Measurements from ENCODE around the gene WNT2B. TPM values are rescaled to one million over a fixed set of nuclear protein-coding genes. Genes with fewer than 3 reads are reported as not detected.

WNT2B gene
- polyA plus RNA-seq, 1 of the 3 experiments (the other 2 are of a cell fraction) = 4.3 TPM

- Histone ChIP-seq H3K9ac (no peak overlapping the region), H3K4me3 (ENCODE audit: low read depth in 2 of 2, low read length in 1 of 2) (no peak overlapping the region), H3K79me2 (ENCODE audit: insufficient read depth) (no peaks in the 10 kb centered on the region), H3K4me1 (ENCODE audit: control insufficient read depth in 1 of 2, insufficient read depth in 2 of 2, low read depth in 1 of 2, low read length in 1 of 2) (peaks cover 0 to 48% of the 10 kb centered on the region in 2 experiments; a peak in 3 of 4 replicates), H3K36me3 (replicated peaks in 1 of 2; ENCODE audit: control insufficient read depth in 1 of 2, insufficient read depth in 2 of 2, low read length in 1 of 2) (peaks cover 3 to 14% of the 10 kb centered on the region in 2 experiments), H4K20me1 (ENCODE audit: insufficient read depth) (no peaks in the 10 kb centered on the region), H3F3A (replicated peaks; ENCODE audit: insufficient read depth) (peaks cover 19% of the 10 kb centered on the region), H3K27ac (ENCODE audit: low read depth in 2 of 2, low read length in 1 of 2) (no peak overlapping the region), H3K9me3 (no peaks in the 10 kb centered on the region), H3K4me2 (no peak overlapping the region), H3K9me2 (no peaks in the 10 kb centered on the region), H3K27me3 (ENCODE audit: insufficient read depth) (no peaks in the 10 kb centered on the region), H2AFZ (ENCODE audit: low read depth) (no peak overlapping the region)
- ChIA-PET POLR2A (no interaction called here), CTCF (interaction anchor here (0.7 to 1.6 kb wide), 4 partner anchors 9 to 16 kb away, joined by 3 to 7 read pairs (median 3); no protein-coding TSS in a partner anchor)
- TF ChIP-seq GABPA (IDR thresholded peaks at IDR 0.05; ENCODE audit: low read depth) (no peak), FOXM1 (IDR thresholded peaks at IDR 0.05; ENCODE audit: low read depth) (no peak), GATA2 (CRISPR knock-in tag; IDR thresholded peaks at IDR 0.05) (no peak), ELF1 (IDR thresholded peaks at IDR 0.05) (no peak), MEF2A (IDR thresholded peaks at IDR 0.05; ENCODE audit: borderline replicate concordance, low read depth) (no peak), JUND (IDR thresholded peaks at IDR 0.05) (no peak), NFIC (IDR thresholded peaks at IDR 0.05; ENCODE audit: borderline replicate concordance) (no peak)
- no peak for DNase-seq
Measured at GRCh38 chr1:112530832-112531231, 22.1 kb downstream of the WNT2B start.

DNA sequence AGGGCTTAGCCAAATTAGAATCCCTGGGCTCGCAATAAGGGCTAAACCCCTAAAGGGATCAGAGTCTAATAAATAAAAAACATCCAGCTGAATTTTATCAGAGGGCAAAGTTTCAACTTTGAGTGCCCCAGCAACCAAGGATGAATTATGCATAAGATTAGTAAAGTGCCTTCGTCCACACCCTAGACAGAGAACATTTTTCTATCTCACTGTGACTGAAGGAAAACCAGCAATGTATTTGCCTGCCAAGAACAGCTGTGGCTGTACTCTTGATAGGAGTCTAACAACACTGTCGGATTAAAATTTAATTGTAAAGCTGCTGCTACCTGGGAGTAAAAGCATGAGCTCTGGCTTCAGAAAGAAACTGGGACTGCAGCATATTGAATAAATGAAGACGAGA is 23.3 kb downstream of the WNT2B start:
- Histone ChIP-seq H3K79me2 (ENCODE audit: insufficient read depth) (no peaks in the 10 kb centered on the region), H3K9me3 (no peaks in the 10 kb centered on the region), H3K27ac (ENCODE audit: low read depth in 2 of 2, low read length in 1 of 2) (no peak overlapping the region), H3K4me1 (ENCODE audit: control insufficient read depth in 1 of 2, insufficient read depth in 2 of 2, low read depth in 1 of 2, low read length in 1 of 2) (peaks cover 0 to 41% of the 10 kb centered on the region in 2 experiments; a peak in 3 of 4 replicates), H4K20me1 (ENCODE audit: insufficient read depth) (no peaks in the 10 kb centered on the region), H3K4me3 (ENCODE audit: low read depth in 2 of 2, low read length in 1 of 2) (no peak overlapping the region), H3K27me3 (ENCODE audit: insufficient read depth) (no peaks in the 10 kb centered on the region), H3F3A (replicated peaks; ENCODE audit: insufficient read depth) (peaks cover 19% of the 10 kb centered on the region), H3K4me2 (no peak overlapping the region), H2AFZ (ENCODE audit: low read depth) (no peak overlapping the region), H3K9me2 (no peaks in the 10 kb centered on the region), H3K36me3 (replicated peaks in 1 of 2; ENCODE audit: control insufficient read depth in 1 of 2, insufficient read depth in 2 of 2, low read length in 1 of 2) (peaks cover 0 to 13% of the 10 kb centered on the region in 2 experiments), H3K9ac (peak overlapping the region; percentile 30; the same call in 1 of the 2 replicates)
- WGBS (ENCODE audit: low lambda C conversion rate) = 92% methylated on average over 4 of the region's 4 CpGs
- ChIA-PET CTCF (interaction anchor here (0.9 to 1.6 kb wide), 2 partner anchors 10 to 12 kb away, joined by 3 to 7 read pairs; no protein-coding TSS in a partner anchor), POLR2A (no interaction called here)
- TF ChIP-seq NFIC (IDR thresholded peaks at IDR 0.05; ENCODE audit: borderline replicate concordance) (no peak), EZH2phosphoT487 (IDR thresholded peaks at IDR 0.05; ENCODE audit: borderline replicate concordance, low read depth) (no peak), FOXM1 (IDR thresholded peaks at IDR 0.05; ENCODE audit: low read depth) (no peak), RCOR1 (IDR thresholded peaks at IDR 0.05; ENCODE audit: low read length) (no peak)
- TF ChIP-seq, protein P1, sequence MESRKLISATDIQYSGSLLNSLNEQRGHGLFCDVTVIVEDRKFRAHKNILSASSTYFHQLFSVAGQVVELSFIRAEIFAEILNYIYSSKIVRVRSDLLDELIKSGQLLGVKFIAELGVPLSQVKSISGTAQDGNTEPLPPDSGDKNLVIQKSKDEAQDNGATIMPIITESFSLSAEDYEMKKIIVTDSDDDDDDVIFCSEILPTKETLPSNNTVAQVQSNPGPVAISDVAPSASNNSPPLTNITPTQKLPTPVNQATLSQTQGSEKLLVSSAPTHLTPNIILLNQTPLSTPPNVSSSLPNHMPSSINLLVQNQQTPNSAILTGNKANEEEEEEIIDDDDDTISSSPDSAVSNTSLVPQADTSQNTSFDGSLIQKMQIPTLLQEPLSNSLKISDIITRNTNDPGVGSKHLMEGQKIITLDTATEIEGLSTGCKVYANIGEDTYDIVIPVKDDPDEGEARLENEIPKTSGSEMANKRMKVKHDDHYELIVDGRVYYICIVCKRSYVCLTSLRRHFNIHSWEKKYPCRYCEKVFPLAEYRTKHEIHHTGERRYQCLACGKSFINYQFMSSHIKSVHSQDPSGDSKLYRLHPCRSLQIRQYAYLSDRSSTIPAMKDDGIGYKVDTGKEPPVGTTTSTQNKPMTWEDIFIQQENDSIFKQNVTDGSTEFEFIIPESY (IDR thresholded peaks at IDR 0.05; ENCODE audit: borderline replicate concordance, low read depth) = no peak
- no peak for DNase-seq

DNA sequence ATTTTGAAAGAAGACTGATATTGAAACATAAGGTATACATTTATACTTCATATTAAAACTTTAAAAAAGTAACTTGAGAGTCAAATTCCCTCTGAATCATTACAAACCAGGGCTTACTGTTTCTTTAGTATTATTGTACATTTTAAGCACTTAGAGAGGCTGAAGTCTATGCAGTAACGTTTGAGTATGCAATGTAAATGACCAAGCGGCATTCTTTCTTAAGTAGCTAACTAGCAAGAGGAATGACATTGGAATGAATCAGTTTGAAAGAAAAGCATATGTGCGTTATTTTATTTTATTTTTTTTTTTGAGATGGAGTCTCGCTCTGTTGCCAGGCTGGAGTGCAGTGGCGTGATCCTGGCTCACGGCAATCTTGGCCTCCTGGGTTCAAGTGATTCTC is 24.3 kb downstream of the WNT2B start:
- ChIA-PET POLR2A (no interaction called here), CTCF (interaction anchor here (0.6 kb wide), 1 partner anchor 71 kb away, joined by 3 read pairs; no protein-coding TSS in a partner anchor)
- Histone ChIP-seq H3K27ac (ENCODE audit: low read depth in 2 of 2, low read length in 1 of 2) (peak overlapping the region; percentile 16 to 70; a peak in 3 of 4 replicates), H3K9me2 (no peaks in the 10 kb centered on the region), H3K4me1 (ENCODE audit: control insufficient read depth in 1 of 2, insufficient read depth in 2 of 2, low read depth in 1 of 2, low read length in 1 of 2) (peaks cover 0 to 31% of the 10 kb centered on the region in 2 experiments; a peak in 2 of 4 replicates), H3K4me3 (ENCODE audit: low read depth in 2 of 2, low read length in 1 of 2) (no peak overlapping the region), H3K4me2 (no peak overlapping the region), H3K79me2 (ENCODE audit: insufficient read depth) (no peaks in the 10 kb centered on the region), H3K9me3 (no peaks in the 10 kb centered on the region), H3K9ac (peak overlapping the region; percentile 30; the same call in 1 of the 2 replicates), H3F3A (replicated peaks; ENCODE audit: insufficient read depth) (peaks cover 19% of the 10 kb centered on the region), H3K36me3 (replicated peaks in 1 of 2; ENCODE audit: control insufficient read depth in 1 of 2, insufficient read depth in 2 of 2, low read length in 1 of 2) (peaks cover 0 to 11% of the 10 kb centered on the region in 2 experiments), H4K20me1 (ENCODE audit: insufficient read depth) (no peaks in the 10 kb centered on the region), H2AFZ (ENCODE audit: low read depth) (no peak overlapping the region), H3K27me3 (ENCODE audit: insufficient read depth) (no peaks in the 10 kb centered on the region)
- DNase-seq = no peak
- WGBS (ENCODE audit: low lambda C conversion rate) = 60% methylated on average over 6 of the region's 6 CpGs
- TF ChIP-seq EP300 (IDR thresholded peaks at IDR 0.05; ENCODE audit: borderline replicate concordance in 1 of 2, low read depth in 1 of 2, low read length in 1 of 2) (peak in 1 of 2 experiments; percentile 7; a peak in 1 of 4 replicates), JUND (IDR thresholded peaks at IDR 0.05) (peak; percentile 27; the same call in 1 of the 2 replicates), RFX5 (IDR thresholded peaks at IDR 0.05; ENCODE audit: low read length) (no peak), TCF12 (IDR thresholded peaks at IDR 0.05) (peak; percentile 56; the same call in 1 of the 2 replicates), YY1 (IDR thresholded peaks at IDR 0.05; ENCODE audit: low read depth) (no peak), FOXM1 (IDR thresholded peaks at IDR 0.05; ENCODE audit: low read depth) (no peak), GABPA (IDR thresholded peaks at IDR 0.05; ENCODE audit: low read depth) (no peak), GATA2 (CRISPR knock-in tag; IDR thresholded peaks at IDR 0.05) (no peak), NFIC (IDR thresholded peaks at IDR 0.05; ENCODE audit: borderline replicate concordance) (no peak), FOSL2 (IDR thresholded peaks at IDR 0.05; ENCODE audit: borderline replicate concordance, low read depth) (peak; percentile 45; the same call in 1 of the 2 replicates), CTCF (IDR thresholded peaks at IDR 0.05) (no peak), RAD21 (IDR thresholded peaks at IDR 0.05; ENCODE audit: low read length) (no peak)
- TF ChIP-seq, protein P2, sequence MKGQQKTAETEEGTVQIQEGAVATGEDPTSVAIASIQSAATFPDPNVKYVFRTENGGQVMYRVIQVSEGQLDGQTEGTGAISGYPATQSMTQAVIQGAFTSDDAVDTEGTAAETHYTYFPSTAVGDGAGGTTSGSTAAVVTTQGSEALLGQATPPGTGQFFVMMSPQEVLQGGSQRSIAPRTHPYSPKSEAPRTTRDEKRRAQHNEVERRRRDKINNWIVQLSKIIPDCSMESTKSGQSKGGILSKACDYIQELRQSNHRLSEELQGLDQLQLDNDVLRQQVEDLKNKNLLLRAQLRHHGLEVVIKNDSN (IDR thresholded peaks at IDR 0.05; ENCODE audit: borderline replicate concordance, low read depth) = no peak
